Panc1 (cell line): ENCODE results near the gene MAP3K3. TPM values are rescaled to one million over a fixed set of nuclear protein-coding genes. Genes with fewer than 3 reads are reported as not detected.

Experiments used
- ATAC-seq: fragments of 200-7000 bp; cut with Tn5 transposase; 2 replicates; pipeline ENCODE4 v1.9.1; 2020; ENCODE audit warnings: mild to moderate bottlenecking, moderate library complexity
- BruUV-seq: library from RNA; stranded (reverse); fragments of 400-500 nt; replicated peaks from 2 replicates; lab custom pipeline; 2021; lab: Mats Ljungman, UMichigan
- CTCF ChIA-PET: fragments of 300-600 bp; sonication (Branson Sonifier 250); formaldehyde crosslinking; loops from one replicate; lab custom pipeline; 2022; ENCODE audit warnings: antibody characterized with exemption; lab: Charles Lee
- POLR2A ChIA-PET: fragments of 300-600 bp; sonication (Branson Sonifier 250); formaldehyde crosslinking; loops from one replicate; lab custom pipeline; 2022; ENCODE audit warnings: antibody characterized with exemption; lab: Charles Lee
- DNase-seq: peaks from one replicate; pipeline ENCODE4 v3.0.0-alpha.2; 2010; ENCODE audit warnings: low read depth, low spot score
- H3K27ac ChIP-seq: 2 replicates; pipeline ENCODE4 v1.5.1; 2011; ENCODE audit warnings: mild to moderate bottlenecking, low read length, inconsistent platforms
- H3K27me3 ChIP-seq: fragments of 200-500 bp; sonication (Bioruptor generic); 2 replicates; pipeline ENCODE4 v1.6.0; 2014; ENCODE audit warnings: low read length, inconsistent platforms; ENCODE audit not compliant: control insufficient read depth, insufficient read depth
- H3K36me3 ChIP-seq: fragments of 200-500 bp; sonication (Bioruptor generic); 2 replicates; pipeline ENCODE4 v1.5.1; 2014; ENCODE audit warnings: inconsistent platforms, mild to moderate bottlenecking, low read length, moderate library complexity; ENCODE audit not compliant: control insufficient read depth, insufficient read depth
- H3K4me1 ChIP-seq: 2 replicates; pipeline ENCODE4 v1.5.1; 2011; ENCODE audit warnings: inconsistent platforms, mild to moderate bottlenecking, low read length, moderate library complexity; ENCODE audit not compliant: control insufficient read depth, insufficient read depth
- H3K4me3 ChIP-seq, 2 experiments: 2 replicates each; pipeline ENCODE4 v1.5.1; 2011 to 2012; ENCODE audit warnings: low read depth in 2 of 2, low read length in 2 of 2, mild to moderate bottlenecking in 2 of 2, inconsistent platforms in 1 of 2, moderate library complexity in 1 of 2
- H3K9me3 ChIP-seq: fragments of 200-500 bp; sonication (Bioruptor generic); 2 replicates; pipeline ENCODE4 v1.5.1; 2014; ENCODE audit warnings: low read depth, mild to moderate bottlenecking, inconsistent platforms, low read length, moderate library complexity; ENCODE audit not compliant: control insufficient read depth, insufficient read depth
- POLR2AphosphoS5 ChIP-seq: IDR thresholded peaks from 2 replicates; pipeline ENCODE4 v1.6.1; 2012; ENCODE audit warnings: mild to moderate bottlenecking, low read depth, low read length, moderate library complexity
- SIN3A ChIP-seq: IDR thresholded peaks from 2 replicates; pipeline ENCODE4 v1.6.1; 2012; ENCODE audit warnings: low read depth, mild to moderate bottlenecking, low read length, moderate library complexity, borderline replicate concordance; ENCODE audit not compliant: insufficient read depth
- TCF7L2 ChIP-seq: IDR thresholded peaks from 2 replicates; pipeline ENCODE4 v1.6.1; 2011; ENCODE audit warnings: mild to moderate bottlenecking, low read depth, low read length, inconsistent platforms
- in situ Hi-C: cut with HindIII; loops from 2 replicates; pipeline ENCODE4 v1.10.0; 2016; ENCODE audit warnings: low sequenced_read_pairs, low pct_unique_long_range_greater_than_20kb
- intact Hi-C: fragments of 100-400 bp; cut with micrococcal nuclease; formaldehyde crosslinking; loops from one replicate; pipeline ENCODE4 v1.10.0; 2022; ENCODE audit not compliant: unreplicated experiment
- total RNA-seq: library from RNA; stranded (reverse); gene quantifications from one replicate; pipeline ENCODE4 v1.2.1, GENCODE V29; 2021; ENCODE audit not compliant: unreplicated experiment
- TF ChIP-seq, protein P1 (sequence below): fragments of 450-650 bp; IDR thresholded peaks from 2 replicates; pipeline ENCODE4 v1.5.1; 2017; ENCODE audit warnings: mild to moderate bottlenecking
- TF ChIP-seq, protein P2 (sequence below), 2 experiments: IDR thresholded peaks; 2 replicates each; pipeline ENCODE4 v1.6.1; 2011 to 2012; ENCODE audit warnings: low read depth in 2 of 2, control low read depth in 1 of 2, low read length in 1 of 2, mild to moderate bottlenecking in 1 of 2, moderate library complexity in 1 of 2; ENCODE audit not compliant: insufficient read depth in 1 of 2

The MAP3K3 gene
- total RNA-seq, 1 experiment from 2014 or later: 22.3 TPM

DNA sequence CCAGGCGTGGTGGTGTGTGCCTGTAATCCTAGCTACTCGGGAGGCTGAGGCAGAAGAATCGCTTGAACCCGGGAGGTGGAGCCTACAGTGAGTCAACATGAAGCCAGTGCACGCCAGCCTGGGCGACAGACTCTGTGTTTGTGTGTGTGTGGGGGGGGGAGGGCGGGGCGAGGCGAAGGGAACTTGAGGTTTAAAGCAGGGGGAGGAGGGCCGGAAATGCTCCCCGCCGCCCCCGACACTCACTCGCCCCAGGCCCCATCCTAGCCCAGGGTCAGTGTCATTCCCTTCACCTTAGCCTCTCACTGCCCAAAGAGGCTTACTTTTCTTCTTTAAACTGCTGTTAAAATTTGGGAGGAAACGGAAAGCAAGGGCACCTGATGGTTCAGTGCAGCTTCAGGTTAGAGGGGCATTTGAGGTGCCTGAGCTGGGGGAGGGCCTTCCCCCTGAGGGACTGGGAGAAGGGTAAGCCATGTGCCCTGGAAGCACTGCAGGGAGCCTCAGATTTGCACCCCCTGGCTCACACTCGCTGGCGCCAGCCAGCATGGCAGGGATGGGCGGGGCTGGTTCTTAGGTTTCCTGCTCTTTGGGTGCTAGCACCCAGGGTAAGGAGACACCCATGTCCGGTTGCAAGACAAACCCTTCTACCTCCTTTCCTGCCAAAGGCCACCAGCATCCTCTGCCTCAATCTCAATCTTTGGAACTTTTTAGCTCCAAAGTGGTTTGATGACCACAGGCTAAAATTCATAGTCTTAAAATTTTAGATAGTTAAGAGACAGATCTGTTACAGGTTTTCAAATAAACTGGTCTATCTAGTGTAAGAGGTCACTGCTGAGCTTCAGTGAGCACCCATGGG, 79.9 kb downstream of the MAP3K3 start:
- H3K27me3 ChIP-seq: no peaks in the 10 kb centered on the region
- no peaks in the 10 kb centered on the region for H3K9me3 ChIP-seq
- TF ChIP-seq, protein P1, sequence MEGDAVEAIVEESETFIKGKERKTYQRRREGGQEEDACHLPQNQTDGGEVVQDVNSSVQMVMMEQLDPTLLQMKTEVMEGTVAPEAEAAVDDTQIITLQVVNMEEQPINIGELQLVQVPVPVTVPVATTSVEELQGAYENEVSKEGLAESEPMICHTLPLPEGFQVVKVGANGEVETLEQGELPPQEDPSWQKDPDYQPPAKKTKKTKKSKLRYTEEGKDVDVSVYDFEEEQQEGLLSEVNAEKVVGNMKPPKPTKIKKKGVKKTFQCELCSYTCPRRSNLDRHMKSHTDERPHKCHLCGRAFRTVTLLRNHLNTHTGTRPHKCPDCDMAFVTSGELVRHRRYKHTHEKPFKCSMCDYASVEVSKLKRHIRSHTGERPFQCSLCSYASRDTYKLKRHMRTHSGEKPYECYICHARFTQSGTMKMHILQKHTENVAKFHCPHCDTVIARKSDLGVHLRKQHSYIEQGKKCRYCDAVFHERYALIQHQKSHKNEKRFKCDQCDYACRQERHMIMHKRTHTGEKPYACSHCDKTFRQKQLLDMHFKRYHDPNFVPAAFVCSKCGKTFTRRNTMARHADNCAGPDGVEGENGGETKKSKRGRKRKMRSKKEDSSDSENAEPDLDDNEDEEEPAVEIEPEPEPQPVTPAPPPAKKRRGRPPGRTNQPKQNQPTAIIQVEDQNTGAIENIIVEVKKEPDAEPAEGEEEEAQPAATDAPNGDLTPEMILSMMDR: no peak
- TF ChIP-seq POLR2AphosphoS5 (no peak), SIN3A (no peak), TCF7L2 (no peak)
- TF ChIP-seq, protein P2, sequence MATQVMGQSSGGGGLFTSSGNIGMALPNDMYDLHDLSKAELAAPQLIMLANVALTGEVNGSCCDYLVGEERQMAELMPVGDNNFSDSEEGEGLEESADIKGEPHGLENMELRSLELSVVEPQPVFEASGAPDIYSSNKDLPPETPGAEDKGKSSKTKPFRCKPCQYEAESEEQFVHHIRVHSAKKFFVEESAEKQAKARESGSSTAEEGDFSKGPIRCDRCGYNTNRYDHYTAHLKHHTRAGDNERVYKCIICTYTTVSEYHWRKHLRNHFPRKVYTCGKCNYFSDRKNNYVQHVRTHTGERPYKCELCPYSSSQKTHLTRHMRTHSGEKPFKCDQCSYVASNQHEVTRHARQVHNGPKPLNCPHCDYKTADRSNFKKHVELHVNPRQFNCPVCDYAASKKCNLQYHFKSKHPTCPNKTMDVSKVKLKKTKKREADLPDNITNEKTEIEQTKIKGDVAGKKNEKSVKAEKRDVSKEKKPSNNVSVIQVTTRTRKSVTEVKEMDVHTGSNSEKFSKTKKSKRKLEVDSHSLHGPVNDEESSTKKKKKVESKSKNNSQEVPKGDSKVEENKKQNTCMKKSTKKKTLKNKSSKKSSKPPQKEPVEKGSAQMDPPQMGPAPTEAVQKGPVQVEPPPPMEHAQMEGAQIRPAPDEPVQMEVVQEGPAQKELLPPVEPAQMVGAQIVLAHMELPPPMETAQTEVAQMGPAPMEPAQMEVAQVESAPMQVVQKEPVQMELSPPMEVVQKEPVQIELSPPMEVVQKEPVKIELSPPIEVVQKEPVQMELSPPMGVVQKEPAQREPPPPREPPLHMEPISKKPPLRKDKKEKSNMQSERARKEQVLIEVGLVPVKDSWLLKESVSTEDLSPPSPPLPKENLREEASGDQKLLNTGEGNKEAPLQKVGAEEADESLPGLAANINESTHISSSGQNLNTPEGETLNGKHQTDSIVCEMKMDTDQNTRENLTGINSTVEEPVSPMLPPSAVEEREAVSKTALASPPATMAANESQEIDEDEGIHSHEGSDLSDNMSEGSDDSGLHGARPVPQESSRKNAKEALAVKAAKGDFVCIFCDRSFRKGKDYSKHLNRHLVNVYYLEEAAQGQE (IDR thresholded peaks at IDR 0.05; ENCODE audit: insufficient read depth in 1 of 2, low read depth in 2 of 2, low read length in 1 of 2): no peak
- no peak for DNase-seq
- intact Hi-C loops (no loop called here), in situ Hi-C loops (no loop called here)
- CTCF ChIA-PET: no interaction called here
- ATAC-seq: no peak
- H3K4me1 ChIP-seq: no peaks in the 10 kb centered on the region; the same call in 1 of the 2 replicates
- H3K27ac ChIP-seq: no peak overlapping the region
- BruUV-seq: no TSS peak
- POLR2A ChIA-PET: no interaction called here
- no peaks in the 10 kb centered on the region for H3K36me3 ChIP-seq
- H3K4me3 ChIP-seq: no peak overlapping the region

DNA sequence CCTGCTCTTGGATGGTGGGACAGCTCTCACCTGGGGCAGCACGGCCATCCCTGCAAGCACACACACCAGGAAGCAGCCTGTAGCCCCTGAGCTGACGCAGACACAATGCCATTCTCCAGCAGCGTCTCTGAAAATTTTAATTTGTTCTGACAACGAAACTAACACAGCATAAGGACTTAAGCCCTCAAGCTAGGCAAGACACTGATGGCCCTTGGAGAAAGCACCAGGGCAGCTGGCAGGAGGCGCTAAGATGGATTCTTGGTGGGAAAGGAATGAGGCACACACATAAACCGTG, 80.5 kb downstream of the MAP3K3 start:
- no peaks in the 10 kb centered on the region; the same call in 1 of the 2 replicates for H3K4me1 ChIP-seq
- H3K27ac ChIP-seq: no peak overlapping the region
- in situ Hi-C loops: no loop called here
- CTCF ChIA-PET: no interaction called here
- POLR2A ChIA-PET: no interaction called here
- H3K27me3 ChIP-seq: no peaks in the 10 kb centered on the region
- no peak for DNase-seq
- no peaks in the 10 kb centered on the region for H3K9me3 ChIP-seq
- intact Hi-C loops: no loop called here
- TF ChIP-seq POLR2AphosphoS5 (no peak), TCF7L2 (no peak), SIN3A (no peak)
- TF ChIP-seq, protein P2 (IDR thresholded peaks at IDR 0.05; ENCODE audit: insufficient read depth in 1 of 2, low read depth in 2 of 2, low read length in 1 of 2): no peak
- TF ChIP-seq, protein P1: no peak
- no TSS peak for BruUV-seq
- H3K4me3 ChIP-seq: no peak overlapping the region
- no peak for ATAC-seq
- H3K36me3 ChIP-seq: no peaks in the 10 kb centered on the region
